Erythroblast (primary cell): Measurements from ENCODE around the gene RNF141.

Experiments
- DNase-seq, 2 experiments: peaks; one replicate each; lab custom pipeline; 2025; lab: John Stamatoyannopoulos, UW
- GATA1 ChIP-seq: IDR thresholded peaks from 2 replicates; pipeline ENCODE4 v1.6.1; 2011; ENCODE audit warnings: low read depth, mild to moderate bottlenecking, control low read depth, low read length, moderate library complexity
- POLR2A ChIP-seq: IDR thresholded peaks from 2 replicates; pipeline ENCODE4 v1.6.1; 2011; ENCODE audit warnings: mild to moderate bottlenecking, low read length

Gene RNF141

GRCh38 chr11:10480760-10481159, 60.2 kb downstream of the RNF141 start:
- no peak for DNase-seq
- TF ChIP-seq GATA1 (no peak), POLR2A (no peak)

- no peak for DNase-seq
- TF ChIP-seq GATA1 (no peak), POLR2A (no peak)
These were observed 61.0 kb downstream of the RNF141 start for GRCh38 chr11:10480026-10480425.

GRCh38 chr11:10478574-10479550, 62.1 kb downstream of the RNF141 start:
- no peak for DNase-seq
- TF ChIP-seq GATA1 (no peak), POLR2A (no peak)

- no peak for TF ChIP-seq POLR2A
- no peak for TF ChIP-seq GATA1
- no peak for DNase-seq
These were observed 62.9 kb downstream of the RNF141 start for GRCh38 chr11:10478066-10478465.

- DNase-seq = no peak
- no peak for TF ChIP-seq GATA1
- no peak for TF ChIP-seq POLR2A
These were observed 63.3 kb downstream of the RNF141 start for GRCh38 chr11:10477690-10478046.

- no peak for DNase-seq
- TF ChIP-seq POLR2A = no peak
- no peak for TF ChIP-seq GATA1
These were observed 63.9 kb downstream of the RNF141 start for GRCh38 chr11:10476927-10477689.

- DNase-seq = no peak
- TF ChIP-seq GATA1 (no peak), POLR2A (no peak)
These were observed 64.6 kb downstream of the RNF141 start for GRCh38 chr11:10476342-10476741.

- DNase-seq = no peak
- no peak for TF ChIP-seq GATA1
- TF ChIP-seq POLR2A = no peak
These were observed 66.4 kb downstream of the RNF141 start for GRCh38 chr11:10474551-10474950.

- TF ChIP-seq GATA1 (no peak), POLR2A (no peak)
- DNase-seq = no peak
These were observed 67.6 kb downstream of the RNF141 start for GRCh38 chr11:10473371-10473770.

- DNase-seq = peak; percentile 36 to 77
- TF ChIP-seq POLR2A (no peak), GATA1 (no peak)
These were observed 78.2 kb downstream of the RNF141 start for GRCh38 chr11:10462746-10463300.
